ENCODE data around the gene SPNS2. TPM values are rescaled to one million over a fixed set of nuclear protein-coding genes. Genes with fewer than 3 reads are reported as not detected.
"Not testable (repeated sequence)": the region's sequence is repeated elsewhere in the genome, so short reads cannot be mapped to it uniquely, and the experiment has no call there.

SPNS2 gene
- total RNA-seq, 1 experiment from 2014 or later = 28.3 TPM

- DNase-seq (ENCODE audit: low spot score) = peak; percentile 70
Observed at GRCh38 chr17:4566785-4567184, 68.1 kb downstream of the SPNS2 start.

- no peak for DNase-seq (ENCODE audit: low spot score)
Observed at GRCh38 chr17:4569591-4569990, 70.9 kb downstream of the SPNS2 start.

GRCh38 chr17:4572131-4572530 lies 73.5 kb downstream of the SPNS2 start:
- no peak for DNase-seq (ENCODE audit: low spot score)

DNA sequence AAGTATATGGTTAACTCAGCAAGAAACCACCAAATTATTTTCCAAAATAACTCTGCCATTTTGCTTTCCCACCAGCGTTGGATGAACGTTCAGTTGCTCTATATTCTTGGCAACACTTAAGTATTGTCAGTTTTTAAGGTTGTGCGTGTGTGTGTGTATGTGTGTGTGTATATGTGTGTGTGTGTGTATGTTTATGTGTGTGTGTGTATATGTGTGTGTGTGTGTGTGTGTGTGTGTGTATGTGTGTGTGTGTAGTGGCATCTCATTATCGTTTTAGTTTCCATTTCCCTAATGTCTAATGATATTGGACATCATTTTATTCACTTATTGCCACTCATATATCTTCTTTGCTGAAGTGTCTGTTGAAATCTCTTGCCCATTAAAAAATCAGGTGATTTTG lies 74.4 kb downstream of the SPNS2 start:
- DNase-seq (ENCODE audit: low spot score) = no peak

DNA sequence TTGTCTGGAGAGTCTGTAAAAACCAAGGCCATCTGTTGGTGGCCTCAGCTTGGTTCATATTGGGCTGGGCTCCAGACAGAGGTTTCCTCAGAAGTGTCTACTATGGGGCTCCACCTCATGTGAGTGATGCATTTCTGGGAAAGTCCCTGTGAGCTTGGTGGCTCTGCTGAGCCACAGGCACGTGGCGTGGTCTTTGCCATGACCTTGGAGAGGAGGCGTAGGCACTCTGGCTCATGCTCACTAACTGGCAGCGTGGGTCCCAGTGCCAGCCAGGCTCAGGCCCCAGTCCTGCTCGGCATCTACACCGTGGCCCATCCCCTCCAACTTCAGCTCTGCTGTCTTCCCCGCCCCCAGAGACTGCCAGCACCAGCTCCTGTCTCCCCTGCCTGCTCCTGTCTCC lies 75.0 kb downstream of the SPNS2 start:
- DNase-seq (ENCODE audit: low spot score) = peak; percentile 73

GRCh38 chr17:4574448-4575045 lies 75.9 kb downstream of the SPNS2 start:
- no peak for DNase-seq (ENCODE audit: low spot score)

DNA sequence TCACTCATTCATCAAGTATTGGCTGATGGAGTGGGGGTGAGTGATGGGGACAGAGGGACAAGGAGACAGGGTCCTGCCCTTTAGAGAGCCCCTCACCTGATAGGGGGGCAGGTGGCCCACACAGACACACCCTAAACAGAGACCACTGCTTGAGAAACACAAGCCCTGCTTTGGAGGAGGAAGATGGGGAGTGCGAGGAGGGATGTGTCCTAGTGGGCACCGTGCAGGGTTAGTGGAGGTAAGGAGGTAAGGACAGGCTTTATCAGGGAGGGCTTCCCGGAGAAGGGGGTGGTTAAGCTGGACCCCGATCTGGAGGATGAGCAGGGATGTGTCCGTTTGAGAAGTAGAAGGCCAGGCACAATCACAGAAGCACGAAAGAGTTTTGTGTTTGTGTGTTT lies 77.5 kb downstream of the SPNS2 start:
- DNase-seq (ENCODE audit: low spot score) = no peak

DNA sequence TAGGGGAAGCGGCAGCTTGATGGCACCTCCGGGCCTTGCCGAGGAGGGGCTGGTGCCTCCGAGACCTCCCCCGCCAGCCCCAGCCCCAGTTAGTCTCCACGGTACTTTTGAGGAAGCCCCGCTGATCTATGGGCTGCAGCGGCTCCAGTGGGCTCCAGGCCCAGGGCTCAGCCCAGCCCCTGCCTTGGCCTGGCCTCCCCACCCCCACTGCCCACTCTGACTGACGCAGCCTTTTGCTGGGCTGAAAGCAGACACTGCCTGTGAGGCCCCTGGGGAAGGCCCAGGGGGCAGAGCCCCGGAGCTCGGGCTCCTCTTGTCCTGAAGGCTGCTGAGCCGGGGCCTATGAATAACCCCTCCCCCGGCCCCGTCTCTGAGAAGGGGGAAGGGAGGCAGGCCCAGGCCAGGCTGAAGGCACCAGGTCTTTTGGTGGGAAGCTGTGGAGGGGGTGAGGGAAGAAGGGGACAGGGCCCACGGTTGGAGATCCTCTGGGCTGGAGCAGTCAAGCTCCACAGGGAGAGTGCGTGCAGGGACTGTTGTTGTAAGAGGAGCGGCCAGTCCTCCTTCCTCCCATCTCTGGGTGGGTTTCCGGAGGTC lies 78.1 kb downstream of the SPNS2 start:
- no peak for DNase-seq (ENCODE audit: low spot score)

DNA sequence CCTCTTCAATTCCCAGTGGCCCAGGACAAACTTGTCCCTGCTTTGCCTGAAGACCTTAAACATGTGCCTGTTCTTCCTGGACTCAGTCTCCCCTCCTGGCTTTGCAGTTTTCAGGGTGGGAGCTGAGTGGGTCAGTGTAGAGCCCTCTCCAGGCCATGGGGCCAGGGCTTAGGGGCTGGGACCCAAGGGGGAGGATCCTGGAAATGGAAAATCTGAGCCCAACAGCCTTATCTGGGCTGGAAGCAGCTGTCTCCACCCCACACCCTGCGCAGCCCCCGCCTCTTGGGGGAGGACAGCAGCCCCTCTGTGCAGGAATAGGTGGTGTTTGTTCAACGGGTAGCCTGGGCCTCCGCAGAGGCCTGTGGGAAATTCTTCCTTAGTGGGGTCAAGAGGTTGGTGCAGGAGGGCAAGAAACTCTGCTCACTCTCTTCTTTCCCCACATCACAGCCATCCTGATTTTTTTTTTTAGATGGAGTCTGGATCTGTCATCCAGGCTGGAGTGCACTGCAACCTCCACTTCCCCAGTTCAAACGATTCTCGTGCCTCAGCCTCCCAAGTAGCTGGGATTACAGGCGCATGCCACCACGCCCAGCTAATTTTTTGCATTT lies 78.8 kb downstream of the SPNS2 start:
- DNase-seq (ENCODE audit: low spot score) = no peak

- not testable (repeated sequence) for DNase-seq (ENCODE audit: low spot score)
Observed at GRCh38 chr17:4578349-4578748, 79.7 kb downstream of the SPNS2 start.

- DNase-seq (ENCODE audit: low spot score) = no peak
Observed at GRCh38 chr17:4579678-4580077, 81.0 kb downstream of the SPNS2 start.

GRCh38 chr17:4580291-4580690 lies 81.6 kb downstream of the SPNS2 start:
- DNase-seq (ENCODE audit: low spot score) = no peak

- DNase-seq (ENCODE audit: low spot score) = no peak
Observed at GRCh38 chr17:4582101-4582501, 83.4 kb downstream of the SPNS2 start.

- DNase-seq (ENCODE audit: low spot score) = no peak
Observed at GRCh38 chr17:4582691-4583090, 84.0 kb downstream of the SPNS2 start.

DNA sequence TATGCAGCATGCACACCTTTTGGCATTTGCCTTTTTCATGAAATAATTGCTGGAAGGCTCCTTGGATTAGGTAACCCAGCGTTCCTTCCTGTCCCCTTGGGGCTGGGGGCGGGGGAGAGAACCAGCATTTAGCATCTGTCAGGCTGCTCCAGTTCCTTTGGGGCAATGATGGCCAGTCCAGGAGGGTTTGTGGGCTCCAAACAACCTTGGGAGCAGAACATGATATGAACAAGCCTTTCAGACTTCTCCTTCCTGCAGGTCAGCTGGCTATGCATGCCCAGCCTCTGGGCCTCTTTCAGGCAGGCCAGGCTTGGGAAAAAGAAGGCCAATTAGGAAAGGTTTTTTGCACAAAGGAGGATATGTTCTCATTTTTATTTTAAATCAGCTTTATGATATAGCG lies 84.5 kb downstream of the SPNS2 start:
- no peak for DNase-seq (ENCODE audit: low spot score)

DNA sequence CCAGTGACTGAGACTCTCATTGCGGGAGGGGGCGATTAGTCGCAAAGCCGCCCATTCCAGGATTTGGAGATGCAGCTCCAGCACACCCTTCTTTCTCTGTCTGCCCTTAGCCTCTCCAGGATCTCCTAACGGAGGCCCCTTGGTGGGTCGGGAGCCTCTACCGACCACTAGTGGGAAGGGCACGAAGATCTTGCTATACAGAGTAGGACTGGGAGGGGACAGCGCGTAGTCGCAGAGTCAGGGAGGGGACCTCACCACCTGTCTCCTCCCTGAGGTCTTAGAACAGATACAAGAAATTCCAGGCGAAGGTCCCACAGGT lies 85.1 kb downstream of the SPNS2 start:
- DNase-seq (ENCODE audit: low spot score) = no peak

GRCh38 chr17:4584101-4584916 lies 85.6 kb downstream of the SPNS2 start, which contains the start of gene SMTNL2:
TSS of gene SMTNL2 (plus strand) at chr17:4584529. CDS start at chr17:4584606, 77 bp downstream.
- DNase-seq (ENCODE audit: low spot score) = no peak

- DNase-seq (ENCODE audit: low spot score) = no peak
Observed at GRCh38 chr17:4584917-4585637, 86.4 kb downstream of the SPNS2 start.

- no peak for DNase-seq (ENCODE audit: low spot score)
Observed at GRCh38 chr17:4585638-4585994, 86.9 kb downstream of the SPNS2 start.

DNA sequence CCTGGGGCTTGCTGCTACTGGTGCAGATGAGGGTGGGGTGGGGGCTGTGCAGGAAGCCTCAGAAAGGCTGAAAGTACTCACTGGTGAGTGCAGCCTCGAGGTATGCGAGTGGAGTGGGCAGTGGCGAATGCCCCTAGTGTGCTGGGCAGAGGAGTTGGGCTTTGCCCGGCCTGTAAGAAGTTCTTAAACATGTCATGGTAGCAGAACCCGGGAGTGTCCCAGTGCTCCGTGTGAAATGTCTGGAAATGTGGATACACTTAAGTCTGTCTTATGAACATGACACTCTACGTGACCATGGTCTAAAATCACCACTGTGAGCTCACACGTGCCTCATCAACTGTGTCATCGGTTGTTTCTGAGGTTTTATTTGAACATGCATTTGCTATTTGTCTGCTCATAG lies 87.4 kb downstream of the SPNS2 start:
- DNase-seq (ENCODE audit: low spot score) = no peak

GRCh38 chr17:4587195-4587594 lies 88.5 kb downstream of the SPNS2 start:
- DNase-seq (ENCODE audit: low spot score) = no peak

DNA sequence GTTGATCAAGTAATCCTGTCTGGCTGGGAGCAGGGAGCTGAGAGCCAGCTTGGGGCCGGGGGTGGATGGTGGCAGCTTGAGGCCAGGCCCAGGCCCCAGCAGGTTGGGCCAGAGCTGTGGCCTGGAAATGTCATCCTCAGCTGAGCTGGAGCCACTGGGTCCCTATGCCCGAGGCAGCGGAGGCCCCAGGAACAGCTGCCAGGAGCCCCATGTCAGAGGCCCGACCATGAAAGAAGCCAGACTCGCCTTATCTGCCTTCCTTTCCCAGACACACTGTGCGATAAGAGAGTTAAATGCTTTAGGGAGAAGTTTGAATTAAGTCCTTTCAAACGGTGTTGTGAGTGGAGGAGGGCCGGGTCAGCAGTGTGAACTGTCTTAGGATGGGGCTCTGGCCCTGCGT lies 89.1 kb downstream of the SPNS2 start:
- DNase-seq (ENCODE audit: low spot score) = no peak

Measured in A172 (cell line).